Prostate gland (tissue), 2 donors: ENCODE measurements around the gene INTS3.
"Not testable (repeated sequence)": the region's sequence is repeated elsewhere in the genome, so short reads cannot be mapped to it uniquely, and the experiment has no call there.

ENCODE experiments used
- CTCF ChIP-seq, 4 experiments: fragments of 200-600 bp in 2 of 4; fragments of 450-650 bp in 2 of 4; sonication (generic) in 2 of 4; IDR thresholded peaks; 1 replicate in 3 of 4; 2 replicates in 1 of 4; pipeline ENCODE4 v1.5.1; 2016 to 2019; ENCODE audit warnings: antibody characterized with exemption in 4 of 4, mild to moderate bottlenecking in 2 of 4, moderate library complexity in 2 of 4
- POLR2A ChIP-seq: fragments of 450-650 bp; IDR thresholded peaks from one replicate; pipeline ENCODE4 v1.6.1; 2016; ENCODE audit warnings: antibody characterized with exemption, mild to moderate bottlenecking
- POLR2AphosphoS5 ChIP-seq: sonication (generic); formaldehyde crosslinking; IDR thresholded peaks from one replicate; pipeline ENCODE4 v1.6.1; 2017; ENCODE audit warnings: antibody characterized with exemption

GRCh38 chr1:153782648-153783047 lies 54.8 kb downstream of the INTS3 start:
- not testable (repeated sequence) for TF ChIP-seq CTCF (IDR thresholded peaks at IDR 0.05); POLR2AphosphoS5; POLR2A
